ENCODE results near the gene CRLF3.
"Not testable (repeated sequence)": the region's sequence is repeated elsewhere in the genome, so short reads cannot be mapped to it uniquely, and the experiment has no call there.

CRLF3 gene

GRCh38 chr17:30736371-30736770, 88.1 kb downstream of the CRLF3 start:
- not testable (repeated sequence) for DNase-seq (ENCODE audit: low read depth)

DNA sequence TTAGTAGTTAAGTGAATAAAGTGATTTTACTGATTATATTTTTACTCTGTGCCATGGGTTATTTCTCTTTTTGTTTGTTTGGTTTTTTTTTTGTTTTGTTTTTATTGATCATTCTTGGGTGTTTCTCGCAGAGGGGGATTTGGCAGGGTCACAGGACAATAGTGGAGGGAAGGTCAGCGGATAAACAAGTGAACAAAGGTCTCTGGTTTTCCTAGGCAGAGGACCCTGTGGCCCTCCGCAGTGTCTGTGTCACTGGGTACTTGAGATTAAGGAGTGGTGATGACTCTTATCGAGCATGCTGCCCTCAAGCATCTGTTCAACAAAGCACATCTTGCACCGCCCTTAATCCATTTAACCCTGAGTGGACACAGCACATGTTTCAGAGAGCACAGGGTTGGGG, 88.8 kb downstream of the CRLF3 start:
- not testable (repeated sequence) for DNase-seq (ENCODE audit: low read depth)

DNA sequence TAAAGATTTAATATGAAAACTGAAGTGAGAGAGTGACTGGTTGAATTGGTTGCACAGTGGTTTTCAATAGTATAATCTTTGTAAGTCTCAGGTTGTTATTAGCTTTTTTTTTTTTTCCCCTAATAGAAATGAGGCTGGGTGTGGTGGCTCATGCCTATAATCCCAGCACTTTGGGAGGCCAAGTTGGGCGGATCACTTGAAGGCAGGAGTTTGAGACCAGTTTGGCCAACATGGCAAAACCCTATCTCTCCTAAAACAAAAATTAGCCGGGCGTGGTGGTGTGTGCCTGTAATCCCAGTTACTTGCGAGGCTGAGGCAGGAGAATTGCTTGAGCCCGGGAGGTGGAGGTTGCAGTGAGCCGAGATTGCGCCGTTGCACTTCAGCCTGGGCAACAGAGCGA, 89.3 kb downstream of the CRLF3 start:
- DNase-seq (ENCODE audit: low read depth), result not testable (repeated sequence)

GRCh38 chr17:30734153-30734552, 90.3 kb downstream of the CRLF3 start:
- not testable (repeated sequence) for DNase-seq (ENCODE audit: low read depth)
